ENCODE data around the gene CYTH1.

The CYTH1 gene

GRCh38 chr17:78641666-78642065, 140.4 kb downstream of the CYTH1 start:
- no peak for DNase-seq

GRCh38 chr17:78641243-78641642, 140.8 kb downstream of the CYTH1 start:
- DNase-seq = no peak

- DNase-seq = no peak
Measured at GRCh38 chr17:78640700-78641099, 141.4 kb downstream of the CYTH1 start.

GRCh38 chr17:78637643-78638420, 144.2 kb downstream of the CYTH1 start:
- DNase-seq = no peak

- no peak for DNase-seq
Measured at GRCh38 chr17:78637146-78637545, 144.9 kb downstream of the CYTH1 start.

- no peak for DNase-seq
Measured at GRCh38 chr17:78634154-78634553, 147.9 kb downstream of the CYTH1 start.

GRCh38 chr17:78629436-78629995, 152.6 kb downstream of the CYTH1 start:
- DNase-seq = no peak

GRCh38 chr17:78628547-78629435, 153.3 kb downstream of the CYTH1 start:
- no peak for DNase-seq

GRCh38 chr17:78624324-78625151, 157.5 kb downstream of the CYTH1 start:
- DNase-seq = no peak

Measured in left hindlimb (tissue), 1 donor.